Tibial nerve (tissue), 4 donors: ENCODE data around the gene FCN3. TPM values are rescaled to one million over a fixed set of nuclear protein-coding genes. Genes with fewer than 3 reads are reported as not detected.

Source experiments
- DNase-seq, 2 donors: peaks; one replicate each; pipeline ENCODE4 v3.0.0-alpha.2; 2019; ENCODE audit warnings: low spot score in 2 of 2
- H3K27ac ChIP-seq, 4 donors: fragments of 200-600 bp; sonication (generic) in 3 of 4; one replicate each; pipeline ENCODE4 v1.5.1; 2017 to 2019; ENCODE audit warnings: mild to moderate bottlenecking in 1 of 4
- H3K27me3 ChIP-seq, 2 donors: fragments of 200-600 bp; sonication (generic) in 1 of 2; one replicate each; pipeline versions ENCODE4 v1.5.1 to v1.6.0; 2017 to 2019
- H3K36me3 ChIP-seq, 3 donors: fragments of 200-600 bp; sonication (generic); one replicate each; pipeline ENCODE4 v1.5.1; 2018 to 2019
- H3K4me1 ChIP-seq, 4 donors: fragments of 200-600 bp; sonication (generic) in 3 of 4; one replicate each; pipeline ENCODE4 v1.5.1; 2017 to 2019
- H3K4me3 ChIP-seq, 4 donors: fragments of 200-600 bp; sonication (generic) in 3 of 4; one replicate each; pipeline ENCODE4 v1.5.1; 2017 to 2019; ENCODE audit warnings: mild to moderate bottlenecking in 1 of 4, moderate library complexity in 1 of 4
- H3K9me3 ChIP-seq, 4 donors: fragments of 200-600 bp; sonication (generic) in 3 of 4; one replicate each; pipeline ENCODE4 v1.5.1; 2017 to 2019
- CTCF ChIP-seq, 5 experiments: fragments of 200-600 bp in 3 of 5; fragments of 450-650 bp in 2 of 5; sonication (generic) in 3 of 5; IDR thresholded peaks; one replicate each; pipeline ENCODE4 v1.5.1; 2016 to 2019; ENCODE audit warnings: antibody characterized with exemption in 5 of 5, mild to moderate bottlenecking in 3 of 5, moderate library complexity in 2 of 5
- EP300 ChIP-seq, 2 donors: sonication (generic); formaldehyde crosslinking; IDR thresholded peaks; one replicate each; pipeline ENCODE4 v1.6.1; 2017; ENCODE audit warnings: antibody characterized with exemption in 2 of 2, mild to moderate bottlenecking in 1 of 2
- POLR2A ChIP-seq, 2 donors: fragments of 450-650 bp; IDR thresholded peaks; one replicate each; pipeline ENCODE4 v1.6.1; 2017; ENCODE audit warnings: antibody characterized with exemption in 2 of 2, mild to moderate bottlenecking in 2 of 2, moderate library complexity in 2 of 2
- WGBS, 2 donors: methylation state at CpG; one replicate each; pipeline ENCODE4 v1.1.5; 2018; 5-methylcytosine and 5-hydroxymethylcytosine counted together
- total RNA-seq, 4 donors: library from RNA; depleted of rRNA; stranded (reverse); fragments of >200 nt; gene quantifications; one replicate each; pipeline ENCODE4 v1.1.0, GENCODE V29; 2016

Gene FCN3
- total RNA-seq, 4 donors from 2014 or later: 2.5 to 8.7 (median 3.7) TPM; not detected in 1

DNA sequence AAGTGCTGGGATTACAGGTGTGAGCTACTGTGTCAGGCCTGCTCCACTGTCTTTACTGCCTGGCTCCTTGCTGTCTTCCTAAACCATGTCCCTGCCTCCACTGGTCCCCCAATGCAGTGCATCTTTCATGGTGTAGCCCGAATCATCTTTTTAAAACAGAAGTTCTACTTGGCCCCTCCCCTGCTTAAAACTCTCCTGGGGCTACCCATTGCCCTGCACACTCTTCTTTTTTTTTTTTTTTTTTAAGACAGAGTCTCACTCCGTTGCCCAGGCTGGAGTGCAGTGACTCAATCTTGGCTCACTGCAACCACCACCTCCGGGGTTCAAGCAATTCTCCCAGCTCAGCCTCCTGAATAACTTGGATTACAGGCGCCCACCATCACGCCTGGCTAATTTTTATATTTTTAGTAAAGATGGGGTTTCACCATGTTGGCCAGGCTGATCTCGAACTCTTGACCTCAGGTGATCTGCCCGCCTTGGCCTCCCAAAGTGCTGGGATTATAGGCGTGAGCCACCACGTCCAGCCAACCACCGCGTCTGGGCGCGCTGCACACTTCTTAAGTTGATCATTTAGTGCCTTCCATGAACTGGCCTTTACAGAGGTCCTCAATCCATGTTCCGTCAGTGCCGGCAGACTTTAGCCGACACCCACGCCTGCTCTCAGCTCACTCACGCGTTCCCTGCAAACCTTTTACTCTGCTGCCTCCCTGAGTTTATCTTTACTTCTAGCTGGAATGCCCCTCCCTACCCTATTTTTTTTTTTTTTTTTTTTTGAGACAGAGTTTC lies 2.4 kb downstream of the FCN3 start:
- Histone ChIP-seq H3K27me3 (no peaks in the 10 kb centered on the region), H3K36me3 (no peaks in the 10 kb centered on the region), H3K4me3 (no peak overlapping the region), H3K27ac (no peak overlapping the region), H3K4me1 (peaks cover 0 to 25% (median 15%) of the 10 kb centered on the region in 4 donors), H3K9me3 (no peaks in the 10 kb centered on the region)
- DNase-seq: no peak
- 82 to 86% methylated on average over 19 of the region's 19 CpGs for WGBS, 2 donors
- TF ChIP-seq EP300 (IDR thresholded peaks at IDR 0.05) (no peak), POLR2A (IDR thresholded peaks at IDR 0.05) (no peak), CTCF (IDR thresholded peaks at IDR 0.05) (no peak)

DNA sequence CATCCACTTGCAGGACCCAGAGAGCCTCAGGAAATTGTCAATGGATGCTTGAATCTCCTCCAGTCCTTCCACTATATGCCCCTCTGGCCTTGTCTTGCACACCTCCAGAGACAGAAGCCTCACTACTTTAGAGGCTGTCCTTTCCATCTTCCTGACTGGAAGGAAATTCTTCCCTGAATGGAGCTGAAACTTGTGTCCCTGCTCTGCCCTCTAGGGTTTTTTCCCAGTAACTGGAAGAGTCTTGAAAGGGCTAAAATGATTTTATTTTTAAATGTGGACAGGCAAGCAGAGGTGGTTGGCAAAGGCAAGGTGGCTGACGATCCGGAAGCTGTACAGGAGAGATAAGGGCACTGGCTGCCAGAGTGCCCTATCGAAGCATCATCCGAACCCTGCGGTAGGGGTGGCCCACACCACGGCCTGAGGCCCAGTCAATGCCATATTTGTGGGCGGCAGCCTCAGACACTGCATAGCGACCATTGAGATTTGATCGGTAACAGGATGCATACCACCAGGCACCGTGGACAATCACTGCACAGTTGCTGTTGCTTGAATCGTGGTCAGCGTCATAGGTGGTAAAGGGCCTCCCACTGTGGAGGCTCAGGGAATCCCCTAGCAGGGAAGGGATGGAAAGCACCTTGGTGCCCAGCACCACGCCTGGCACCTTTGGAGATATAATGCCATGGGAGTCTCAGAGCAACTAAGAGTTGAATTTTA lies 5.6 kb downstream of the FCN3 start:
- H3K4me1 ChIP-seq: peaks cover 0 to 43% (median 32%) of the 10 kb centered on the region in 4 donors

GRCh38 chr1:27367160-27367650 lies 7.4 kb downstream of the FCN3 start:
- Histone ChIP-seq H3K27me3 (no peaks in the 10 kb centered on the region), H3K27ac (peak overlapping the region; percentile 95 to 100 (median 97)), H3K9me3 (no peaks in the 10 kb centered on the region), H3K4me3 (peak overlapping the region; percentile 66 to 82 (median 74)), H3K4me1 (peaks cover 0 to 52% (median 33%) of the 10 kb centered on the region in 4 donors), H3K36me3 (peaks cover 0 to 26% (median 6%) of the 10 kb centered on the region in 3 donors)
- WGBS, 2 donors: 21 to 37% methylated on average over 8 of the region's 8 CpGs
- no peak for DNase-seq
- TF ChIP-seq EP300 (IDR thresholded peaks at IDR 0.05) (no peak), CTCF (IDR thresholded peaks at IDR 0.05) (peak in 1 of 5 experiments; percentile 1)

More for the DNA sequence above, 5.6 kb downstream of the FCN3 start:
- 68 to 81% methylated on average over 12 to 13 of the region's 13 CpGs for WGBS, 2 donors
- DNase-seq: no peak
- TF ChIP-seq CTCF (IDR thresholded peaks at IDR 0.05) (peak in 2 of 5 experiments; percentile 9 to 20), EP300 (IDR thresholded peaks at IDR 0.05) (no peak)
- Histone ChIP-seq H3K27me3 (no peaks in the 10 kb centered on the region), H3K9me3 (no peaks in the 10 kb centered on the region), H3K4me3 (no peak overlapping the region), H3K27ac (peak overlapping the region in 3 of 4 donors; percentile 20 to 65 (median 36)), H3K36me3 (peaks cover 0 to 8% (median 0%) of the 10 kb centered on the region in 3 donors)

DNA sequence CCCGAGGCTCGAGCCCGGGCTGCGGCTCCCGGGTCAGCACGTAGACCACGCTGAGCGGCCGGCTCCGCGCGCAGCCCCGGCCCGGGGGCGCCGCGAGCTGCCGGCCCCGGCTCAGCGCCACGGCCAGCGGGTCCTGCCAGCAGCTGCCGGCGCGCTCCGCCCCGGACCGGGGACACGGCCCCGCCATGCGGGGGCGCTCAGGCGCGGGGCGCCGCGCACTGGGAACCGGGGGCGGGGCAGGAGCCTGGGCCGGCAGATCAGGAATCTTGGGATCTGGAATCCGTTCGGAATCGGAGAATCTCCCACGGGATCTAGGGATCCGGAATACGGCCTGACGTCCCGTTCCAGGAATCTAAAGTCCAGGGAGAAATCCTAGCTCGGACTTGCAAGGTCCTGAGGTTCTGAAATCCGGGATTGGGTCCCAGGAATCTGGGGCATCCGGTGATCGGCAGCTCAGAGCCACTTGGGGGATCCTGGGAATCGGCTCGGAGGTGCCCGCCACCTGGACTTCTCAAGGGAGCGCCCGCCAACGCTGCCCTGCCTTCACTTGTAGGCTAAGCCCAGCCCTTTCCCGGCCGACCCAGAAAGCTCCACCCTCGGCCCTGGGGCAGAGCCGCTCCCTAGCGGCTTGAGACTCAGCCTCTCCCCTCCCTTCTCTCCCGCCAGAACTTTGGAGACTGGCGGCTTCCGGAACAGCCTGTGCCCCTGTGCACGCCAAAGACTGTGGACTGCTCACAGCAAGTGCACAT lies 8.0 kb downstream of the FCN3 start, which contains the start of gene MAP3K6:
MAP3K6 (minus strand) TSS at position 551 of the 749 bp plus-strand sequence; CDS start at position 187, 364 bp downstream.
- no peaks in the 10 kb centered on the region for H3K9me3 ChIP-seq
- WGBS, 2 donors: 0 to 2% methylated on average over 26 of the region's 67 CpGs
- peak; percentile 34 to 93 for TF ChIP-seq EP300 (IDR thresholded peaks at IDR 0.05)
- peak; percentile 65 to 80 for TF ChIP-seq POLR2A (IDR thresholded peaks at IDR 0.05)
- peak; percentile 16 to 73 (median 45) for TF ChIP-seq CTCF (IDR thresholded peaks at IDR 0.05)
- DNase-seq: peak; percentile 83 to 85
- peaks cover 0 to 32% (median 6%) of the 10 kb centered on the region in 3 donors for H3K36me3 ChIP-seq
- H3K27ac ChIP-seq: peak within 1 kb of the TSS; percentile 95 to 100 (median 97)
- peak within 1 kb of the TSS; percentile 66 to 82 (median 74) for H3K4me3 ChIP-seq
- H3K4me1 ChIP-seq: peaks cover 0 to 52% (median 33%) of the 10 kb centered on the region in 4 donors
- H3K27me3 ChIP-seq: no peaks in the 10 kb centered on the region
